HepG2 (cell line): Measurements from ENCODE around the gene NIP7. TPM values are rescaled to one million over a fixed set of nuclear protein-coding genes. Genes with fewer than 3 reads are reported as not detected.

ENCODE experiments used
- FOXA1 ChIP-seq, 2 experiments: fragments of 450-650 bp in 1 of 2; sonication (generic) in 1 of 2; formaldehyde crosslinking in 1 of 2; IDR thresholded peaks; 2 replicates each; pipeline versions ENCODE4 v1.4.0 to v1.6.1; 2016 to 2020; ENCODE audit warnings: missing genetic modification reagents in 1 of 2
- GABPB1 ChIP-seq: IDR thresholded peaks from 2 replicates; pipeline ENCODE4 v1.6.1; 2016; ENCODE audit warnings: mild to moderate bottlenecking, missing genetic modification reagents, moderate library complexity, missing compliant biosample characterization
- MAFG ChIP-seq: sonication (generic); formaldehyde crosslinking; IDR thresholded peaks from 2 replicates; pipeline ENCODE4 v1.5.1; 2020; ENCODE audit warnings: mild to moderate bottlenecking, missing genetic modification reagents
- MTA3 ChIP-seq: sonication (generic); formaldehyde crosslinking; IDR thresholded peaks from 2 replicates; pipeline ENCODE4 v1.4.0; 2020; ENCODE audit warnings: missing genetic modification reagents
- NKX3-1 ChIP-seq: sonication (generic); formaldehyde crosslinking; IDR thresholded peaks from 2 replicates; pipeline ENCODE4 v1.5.0; 2020; ENCODE audit warnings: missing genetic modification reagents
- NR2F6 ChIP-seq, 2 experiments: IDR thresholded peaks; 2 replicates each; pipeline ENCODE4 v1.6.1; 2016; ENCODE audit warnings: antibody characterized with exemption in 1 of 2, mild to moderate bottlenecking in 1 of 2
- TRAFD1 ChIP-seq: sonication (generic); formaldehyde crosslinking; IDR thresholded peaks from 2 replicates; pipeline ENCODE4 v1.5.1; 2020; ENCODE audit warnings: missing genetic modification reagents, mild to moderate bottlenecking, borderline replicate concordance
- ZNF256 ChIP-seq: sonication (generic); formaldehyde crosslinking; conservative IDR thresholded peaks from 2 replicates; pipeline ENCODE4 v1.4.0; 2020; ENCODE audit warnings: missing genetic modification reagents
- ZNF260 ChIP-seq: sonication (generic); formaldehyde crosslinking; IDR thresholded peaks from 2 replicates; pipeline ENCODE4 v1.4.0; 2020; ENCODE audit warnings: missing genetic modification reagents, low read depth, mild to moderate bottlenecking, borderline replicate concordance
- ZNF335 ChIP-seq: sonication (generic); formaldehyde crosslinking; IDR thresholded peaks from 2 replicates; pipeline ENCODE4 v1.4.0; 2020; ENCODE audit warnings: missing genetic modification reagents
- ZNF496 ChIP-seq: sonication (generic); formaldehyde crosslinking; IDR thresholded peaks from 2 replicates; pipeline ENCODE4 v1.8.1; 2023; ENCODE audit warnings: mild to moderate bottlenecking, moderate library complexity, missing genetic modification reagents; ENCODE audit not compliant: insufficient replicate concordance
- ZNF572 ChIP-seq: sonication (generic); formaldehyde crosslinking; IDR thresholded peaks from 2 replicates; pipeline ENCODE4 v1.5.1; 2020; ENCODE audit warnings: mild to moderate bottlenecking, missing genetic modification reagents
- ZNF616 ChIP-seq: sonication (generic); formaldehyde crosslinking; IDR thresholded peaks from 2 replicates; pipeline ENCODE4 v1.5.0; 2020; ENCODE audit warnings: low read depth, mild to moderate bottlenecking, missing genetic modification reagents
- ZNF768 ChIP-seq: sonication (generic); formaldehyde crosslinking; IDR thresholded peaks from 2 replicates; pipeline ENCODE4 v1.4.0; 2020; ENCODE audit warnings: missing genetic modification reagents
- polyA plus RNA-seq, 8 experiments: library from polyadenylated mRNA; depleted of rRNA in 3 of 8; stranded (reverse) in 7 of 8; unstranded in 1 of 8; fragments of >200 nt; fragmentation: Illumina TruSeq in 4 of 8; extraction: Trizol in 4 of 8; gene quantifications; 2 replicates each; pipeline versions ENCODE4 v1.2.1 to v1.2.3, GENCODE V29; 2011 to 2016; ENCODE audit warnings: low read depth in 4 of 8, missing spikeins in 1 of 8, mixed read lengths in 1 of 8; ENCODE audit not compliant: insufficient read depth in 1 of 8
- total RNA-seq, 5 experiments: library from RNA; depleted of rRNA; stranded (reverse); fragments of >200 nt; fragmentation: Illumina TruSeq; extraction: Trizol; gene quantifications; 2 replicates each; pipeline ENCODE4 v1.2.3, GENCODE V29; 2016; ENCODE audit warnings: low read depth in 1 of 5
- TF ChIP-seq, protein P1 (sequence below): sonication (generic); formaldehyde crosslinking; IDR thresholded peaks from 2 replicates; pipeline ENCODE4 v1.4.0; 2020; ENCODE audit warnings: mild to moderate bottlenecking, missing genetic modification reagents

NIP7 gene
- total and polyA plus RNA-seq, 2 of the 13 experiments (the other 11 are each of a cell fraction or from before 2014, with no cell fraction given): 15.3 to 114 TPM

DNA sequence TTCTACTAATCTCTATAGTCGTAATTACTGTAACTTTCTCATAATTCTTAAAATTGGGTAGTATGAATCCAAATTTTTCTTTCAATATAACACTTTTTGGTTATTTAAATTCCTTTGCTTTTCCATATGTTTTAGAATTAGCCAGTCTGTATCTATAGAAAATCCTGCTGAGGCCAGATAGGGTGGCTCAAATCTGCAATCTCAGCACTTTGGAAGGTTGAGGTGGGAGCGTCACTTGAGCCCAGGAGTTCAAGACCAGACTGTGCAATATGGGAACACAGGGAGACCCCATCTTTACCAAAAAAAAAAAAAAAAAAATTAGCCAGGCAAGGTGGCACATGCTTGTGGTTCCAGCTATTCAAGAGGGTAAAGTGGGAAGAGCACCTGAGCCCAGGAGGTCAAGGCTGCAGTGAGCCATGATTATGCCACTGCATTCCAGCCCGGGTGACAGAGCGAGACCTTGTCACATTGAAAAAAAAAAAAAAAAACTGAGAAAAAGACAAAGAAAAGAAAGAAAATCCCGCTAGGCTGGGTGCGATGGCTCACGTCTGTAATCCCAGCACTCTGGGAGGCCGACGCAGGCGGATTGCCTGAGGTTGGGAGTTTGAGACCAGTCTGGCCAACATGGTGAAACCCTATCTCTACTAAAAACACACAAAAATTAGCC, 37.0 kb downstream of the NIP7 start (continued):
- TF ChIP-seq ZNF335 (CRISPR knock-in tag): no peak
- TF ChIP-seq ZNF616: no peak
- TF ChIP-seq ZNF496 (CRISPR knock-in tag): no peak
- TF ChIP-seq TRAFD1 (CRISPR knock-in tag): no peak
- no peak for TF ChIP-seq ZNF572 (CRISPR knock-in tag)
- TF ChIP-seq ZNF768: no peak
- TF ChIP-seq MTA3: no peak
- peak; percentile 21; the same call in 1 of the 2 replicates for TF ChIP-seq GABPB1 (CRISPR knock-in tag)
- TF ChIP-seq NKX3-1 (CRISPR knock-in tag): no peak
- no peak for TF ChIP-seq MAFG (CRISPR knock-in tag)
- TF ChIP-seq, protein P1, sequence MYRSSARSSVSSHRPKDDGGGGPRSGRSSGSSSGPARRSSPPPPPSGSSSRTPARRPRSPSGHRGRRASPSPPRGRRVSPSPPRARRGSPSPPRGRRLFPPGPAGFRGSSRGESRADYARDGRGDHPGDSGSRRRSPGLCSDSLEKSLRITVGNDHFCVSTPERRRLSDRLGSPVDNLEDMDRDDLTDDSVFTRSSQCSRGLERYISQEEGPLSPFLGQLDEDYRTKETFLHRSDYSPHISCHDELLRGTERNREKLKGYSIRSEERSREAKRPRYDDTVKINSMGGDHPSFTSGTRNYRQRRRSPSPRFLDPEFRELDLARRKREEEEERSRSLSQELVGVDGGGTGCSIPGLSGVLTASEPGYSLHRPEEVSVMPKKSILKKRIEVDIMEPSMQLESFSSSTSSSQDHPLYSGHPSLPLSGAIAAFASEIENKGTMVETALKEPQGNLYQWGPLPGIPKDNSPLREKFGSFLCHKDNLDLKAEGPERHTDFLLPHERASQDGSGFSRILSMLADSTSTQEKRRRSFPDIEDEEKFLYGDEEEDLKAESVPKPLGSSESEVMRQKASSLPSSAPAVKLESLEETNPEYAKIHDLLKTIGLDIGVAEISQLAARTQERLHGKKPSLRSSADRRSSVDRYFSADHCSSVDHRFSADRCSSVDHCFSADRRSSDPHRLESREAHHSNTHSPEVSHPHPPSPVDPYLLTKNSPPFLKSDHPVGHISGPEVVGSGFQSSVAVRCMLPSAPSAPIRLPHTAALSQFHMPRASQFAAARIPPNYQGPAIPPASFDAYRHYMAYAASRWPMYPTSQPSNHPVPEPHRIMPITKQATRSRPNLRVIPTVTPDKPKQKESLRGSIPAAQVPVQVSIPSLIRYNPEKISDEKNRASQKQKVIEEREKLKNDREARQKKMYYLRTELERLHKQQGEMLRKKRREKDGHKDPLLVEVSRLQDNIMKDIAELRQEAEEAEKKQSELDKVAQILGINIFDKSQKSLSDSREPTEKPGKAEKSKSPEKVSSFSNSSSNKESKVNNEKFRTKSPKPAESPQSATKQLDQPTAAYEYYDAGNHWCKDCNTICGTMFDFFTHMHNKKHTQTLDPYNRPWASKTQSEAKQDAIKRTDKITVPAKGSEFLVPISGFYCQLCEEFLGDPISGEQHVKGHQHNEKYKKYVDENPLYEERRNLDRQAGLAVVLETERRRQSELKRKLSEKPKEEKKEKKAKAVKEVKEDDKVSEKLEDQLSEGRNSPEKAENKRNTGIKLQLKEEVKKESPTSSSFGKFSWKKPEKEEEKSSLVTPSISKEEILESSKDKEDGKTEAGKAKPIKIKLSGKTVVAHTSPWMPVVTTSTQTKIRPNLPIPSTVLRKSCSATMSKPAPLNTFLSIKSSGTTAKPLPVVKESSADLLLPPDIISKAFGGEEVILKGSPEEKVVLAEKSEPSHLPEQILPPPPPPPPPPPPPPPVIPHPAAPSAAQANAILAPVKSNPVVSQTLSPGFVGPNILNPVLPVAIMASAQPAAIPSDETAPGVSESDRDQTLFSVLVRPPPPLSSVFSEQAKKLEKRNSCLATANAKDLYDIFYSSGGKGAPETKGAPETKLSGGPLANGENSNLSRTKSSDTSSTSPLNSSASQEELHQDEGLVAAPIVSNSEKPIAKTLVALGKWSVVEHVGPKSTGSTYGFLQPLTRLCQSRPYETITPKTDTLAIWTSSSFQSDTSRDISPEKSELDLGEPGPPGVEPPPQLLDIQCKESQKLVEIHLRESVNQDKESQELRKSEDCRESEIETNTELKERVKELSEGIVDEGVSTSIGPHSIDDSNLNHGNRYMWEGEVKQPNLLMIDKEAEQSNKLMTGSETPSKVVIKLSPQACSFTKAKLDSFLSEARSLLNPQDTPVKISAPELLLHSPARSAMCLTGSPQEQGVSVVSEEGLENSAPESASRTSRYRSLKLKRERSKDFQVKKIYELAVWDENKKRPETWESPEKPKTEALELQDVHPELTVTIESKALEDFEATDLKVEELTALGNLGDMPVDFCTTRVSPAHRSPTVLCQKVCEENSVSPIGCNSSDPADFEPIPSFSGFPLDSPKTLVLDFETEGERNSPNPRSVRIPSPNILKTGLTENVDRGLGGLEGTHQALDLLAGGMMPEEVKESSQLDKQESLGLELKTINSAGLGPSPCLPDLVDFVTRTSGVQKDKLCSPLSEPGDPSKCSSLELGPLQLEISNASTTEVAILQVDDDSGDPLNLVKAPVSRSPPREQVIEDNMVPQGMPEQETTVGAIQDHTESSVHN (CRISPR knock-in tag): no peak
- no peak for TF ChIP-seq ZNF260 (CRISPR knock-in tag)
- TF ChIP-seq NR2F6 (IDR thresholded peaks at IDR 0.05): peak; percentile 84
- peak; percentile 84 for TF ChIP-seq NR2F6 (CRISPR knock-in tag; IDR thresholded peaks at IDR 0.05)
- no peak for TF ChIP-seq FOXA1 (IDR thresholded peaks at IDR 0.05)
- no peak for TF ChIP-seq FOXA1 (CRISPR knock-in tag; IDR thresholded peaks at IDR 0.05)
- TF ChIP-seq ZNF256 (CRISPR knock-in tag): 0 out of 2 replicates have a peak, but pooled peaks have one; percentile 32
